Measurements from ENCODE around the gene SEC24D. TPM values are rescaled to one million over a fixed set of nuclear protein-coding genes. Genes with fewer than 3 reads are reported as not detected.

The SEC24D gene
- total RNA-seq, 1 donor from 2014 or later = 91.0 TPM

GRCh38 chr4:118755438-118756226 lies 80.3 kb downstream of the SEC24D start:
- DNase-seq (ENCODE audit: low read depth) = no peak

- DNase-seq (ENCODE audit: low read depth) = no peak
Measured at GRCh38 chr4:118754890-118755289, 81.0 kb downstream of the SEC24D start.

GRCh38 chr4:118753685-118754084 lies 82.2 kb downstream of the SEC24D start:
- DNase-seq (ENCODE audit: low read depth) = no peak

DNA sequence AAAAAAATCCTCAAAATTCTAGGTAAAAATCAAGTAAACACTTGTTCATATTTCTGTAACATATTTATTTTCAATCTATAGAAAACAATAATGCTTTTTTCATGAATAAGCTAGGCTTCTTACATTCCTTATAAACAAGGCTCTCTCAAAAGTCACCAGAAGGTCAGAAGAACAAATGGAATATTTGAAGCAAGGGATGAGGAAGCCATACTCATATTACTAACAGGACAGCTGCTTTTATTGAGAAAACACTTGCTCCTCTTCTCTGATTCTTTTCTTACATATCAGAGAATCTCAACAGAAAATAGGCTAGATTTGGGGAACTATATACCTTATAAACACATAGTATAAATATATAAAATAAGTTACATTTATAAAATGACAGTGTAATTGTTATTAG lies 82.8 kb downstream of the SEC24D start:
- peak; percentile 53 for DNase-seq (ENCODE audit: low read depth)

DNA sequence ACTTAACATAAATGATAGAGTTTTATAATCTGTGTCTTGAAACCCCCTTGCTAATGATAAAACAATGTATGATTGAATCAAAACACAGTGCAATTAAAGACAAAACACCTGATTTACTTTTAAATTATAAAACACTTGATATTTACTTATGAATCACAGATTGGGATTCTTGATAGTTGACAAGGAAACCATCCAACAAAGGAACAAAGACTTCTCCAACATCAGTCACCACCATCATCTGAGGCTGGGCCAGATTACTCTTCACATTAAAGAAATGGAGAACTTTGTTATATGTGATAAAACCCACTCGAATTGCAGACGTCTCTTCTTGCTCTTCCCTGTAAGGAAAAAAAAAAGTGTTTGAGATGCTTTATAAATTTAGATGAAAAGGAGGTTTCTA lies 83.4 kb downstream of the SEC24D start:
- DNase-seq (ENCODE audit: low read depth) = no peak

DNA sequence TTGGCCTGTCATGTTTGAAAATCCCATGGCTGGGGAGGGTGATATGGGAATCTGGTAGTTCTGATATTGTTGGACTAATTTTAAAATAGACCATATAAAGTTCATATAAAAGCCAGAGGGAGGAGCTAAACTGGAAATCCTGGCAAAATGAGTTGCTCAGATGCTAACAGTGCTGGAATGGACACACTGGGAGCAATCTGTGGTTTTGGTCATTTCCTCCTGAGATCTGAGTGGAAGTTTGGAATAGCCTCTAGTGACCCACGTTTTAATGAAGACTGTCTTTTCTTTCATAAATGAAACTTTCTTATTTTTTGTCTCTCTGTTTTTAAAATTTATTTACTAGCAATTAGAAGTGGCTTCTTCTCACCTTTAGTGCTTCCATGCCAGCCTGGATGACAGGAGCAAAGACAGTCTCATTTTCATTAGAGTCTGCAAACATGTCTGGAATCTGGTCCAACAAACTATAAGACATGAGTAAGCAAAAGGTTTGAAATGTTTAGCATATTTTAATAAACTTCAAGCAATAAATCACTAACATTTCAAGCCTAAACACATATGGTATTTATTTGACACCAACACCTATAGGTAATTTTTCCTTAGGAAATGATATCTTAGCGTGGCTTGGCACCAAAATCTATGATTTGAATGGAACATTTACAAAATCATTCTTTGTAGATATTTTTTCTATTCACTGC lies 84.2 kb downstream of the SEC24D start:
- DNase-seq (ENCODE audit: low read depth) = peak; percentile 52

- no peak for DNase-seq (ENCODE audit: low read depth)
Measured at GRCh38 chr4:118749347-118749988, 86.5 kb downstream of the SEC24D start.

DNA sequence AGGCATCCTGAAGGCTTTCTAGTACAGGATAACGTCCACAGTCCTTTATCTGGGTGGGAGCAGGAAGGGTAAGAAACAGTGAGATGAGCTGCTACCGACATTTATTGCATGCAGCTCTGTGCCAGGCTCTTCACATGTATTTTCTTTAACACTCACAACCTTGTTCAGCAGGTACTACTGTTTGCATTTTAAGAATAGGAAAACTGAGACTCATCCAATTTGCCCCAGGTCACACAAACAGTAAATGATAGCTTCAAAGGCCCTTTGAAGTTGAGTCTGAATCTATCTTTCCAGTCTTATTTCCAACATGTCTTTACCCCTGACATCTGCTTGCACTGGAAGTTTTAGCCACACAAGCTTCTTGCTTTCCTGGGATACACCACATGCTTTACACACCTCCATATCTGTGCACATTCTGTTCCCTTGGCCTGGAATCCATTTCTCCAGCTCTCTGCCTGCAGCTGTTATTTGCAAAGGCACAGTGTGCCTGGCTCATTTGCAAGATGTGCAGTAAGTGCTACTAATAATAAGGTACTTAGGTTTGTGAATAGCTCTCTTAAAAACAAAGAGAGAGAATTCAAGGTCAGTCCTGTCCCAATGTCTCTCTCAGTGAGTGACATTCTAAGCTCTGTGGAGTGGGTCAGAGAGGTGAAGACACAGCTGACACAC lies 89.5 kb downstream of the SEC24D start:
- peak; percentile 60 for DNase-seq (ENCODE audit: low read depth)

GRCh38 chr4:118745357-118745756 lies 90.6 kb downstream of the SEC24D start:
- no peak for DNase-seq (ENCODE audit: low read depth)

DNA sequence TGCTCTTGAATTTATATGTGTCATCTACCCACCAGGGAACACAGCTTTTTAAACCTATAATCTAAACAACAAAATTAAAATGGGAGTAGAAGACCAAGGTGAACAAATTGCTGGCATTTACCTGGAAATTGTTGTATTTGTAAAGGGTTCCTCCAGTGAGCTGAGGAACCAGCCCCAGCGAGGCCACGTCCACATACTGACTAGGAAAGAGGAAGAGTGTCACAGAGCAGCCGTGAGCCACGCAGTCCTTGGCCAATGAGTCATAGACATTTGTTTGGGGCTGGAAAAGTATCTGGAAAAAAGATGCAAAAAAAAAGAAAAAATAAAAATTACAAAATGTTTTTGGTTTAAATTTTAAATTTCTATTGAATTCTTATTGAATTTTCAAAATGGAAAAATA lies 92.1 kb downstream of the SEC24D start:
- peak; percentile 31 for DNase-seq (ENCODE audit: low read depth)

- DNase-seq (ENCODE audit: low read depth) = no peak
Measured at GRCh38 chr4:118742050-118742449, 93.9 kb downstream of the SEC24D start.

GRCh38 chr4:118741301-118741855 lies 94.5 kb downstream of the SEC24D start:
- no peak for DNase-seq (ENCODE audit: low read depth)

GRCh38 chr4:118740869-118741268 lies 95.1 kb downstream of the SEC24D start:
- no peak for DNase-seq (ENCODE audit: low read depth)

DNA sequence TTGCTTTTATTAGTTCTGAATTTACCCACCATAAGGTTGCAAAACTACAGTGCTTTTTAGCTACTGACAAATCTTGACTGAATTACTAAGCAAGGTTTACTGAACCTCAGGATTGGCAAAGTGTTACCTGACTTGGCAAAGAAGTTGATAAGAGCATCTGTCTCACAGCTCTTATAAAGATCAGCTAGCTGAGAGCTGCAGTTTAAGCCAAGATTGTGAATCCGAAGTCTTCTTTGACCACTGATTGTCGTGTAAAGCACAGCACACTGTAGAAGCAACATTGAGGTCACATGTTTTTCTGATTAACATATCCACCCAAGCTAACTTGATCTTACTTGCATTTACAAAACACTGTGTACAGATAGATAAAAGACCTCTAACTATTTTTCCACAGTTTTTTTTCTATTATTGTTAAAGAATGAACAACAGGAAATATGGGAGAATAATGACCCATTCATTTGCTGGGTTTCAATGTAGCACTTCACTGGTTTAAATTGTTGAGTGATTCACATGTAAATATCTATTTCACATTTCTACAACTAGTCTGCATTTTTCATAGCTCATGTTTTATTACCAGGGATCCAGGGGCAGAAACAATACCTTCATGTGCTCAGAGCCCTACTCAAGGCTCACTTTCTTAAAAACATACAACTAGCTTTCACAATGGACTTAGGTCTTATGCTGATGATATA lies 96.8 kb downstream of the SEC24D start:
- DNase-seq (ENCODE audit: low read depth) = no peak

GRCh38 chr4:118738090-118738489 lies 97.8 kb downstream of the SEC24D start:
- no peak for DNase-seq (ENCODE audit: low read depth)

- DNase-seq (ENCODE audit: low read depth) = no peak
Measured at GRCh38 chr4:118736900-118737299, 99.0 kb downstream of the SEC24D start.

DNA sequence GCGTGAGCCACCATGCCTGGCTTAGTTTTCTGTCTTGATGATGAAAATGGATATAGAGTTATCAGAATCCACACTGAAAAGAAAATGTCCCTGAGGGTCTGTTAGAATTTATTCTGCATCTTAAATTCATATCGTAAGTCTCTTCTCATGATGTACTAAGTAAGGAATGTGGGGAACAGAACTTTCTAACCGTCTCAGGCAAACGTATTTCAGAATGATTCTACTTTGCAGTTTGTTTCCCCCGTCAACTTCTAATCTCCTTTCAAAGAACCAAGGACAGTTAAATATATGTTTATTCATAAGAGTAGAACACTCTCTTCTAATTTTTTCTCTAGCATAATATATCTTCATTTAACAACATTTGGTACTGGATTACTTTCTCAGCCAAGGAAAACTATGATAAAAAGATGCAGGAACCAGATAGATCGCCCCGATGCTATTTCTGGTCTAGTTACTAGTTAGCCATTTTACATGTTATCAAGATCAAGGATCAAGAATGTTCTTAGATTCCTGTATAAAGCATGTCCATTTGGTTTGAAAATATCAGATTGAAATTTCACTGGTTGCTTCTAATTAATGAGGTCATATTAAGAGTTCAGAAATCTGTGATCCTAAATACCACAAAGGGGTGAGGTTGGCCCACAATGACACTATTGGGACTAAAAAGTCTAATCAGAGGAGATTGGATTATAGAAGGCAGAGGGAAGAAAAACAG lies 101.3 kb downstream of the SEC24D start:
- DNase-seq (ENCODE audit: low read depth) = peak; percentile 25

GRCh38 chr4:118732591-118733330 lies 103.2 kb downstream of the SEC24D start:
- DNase-seq (ENCODE audit: low read depth) = peak; percentile 90

DNA sequence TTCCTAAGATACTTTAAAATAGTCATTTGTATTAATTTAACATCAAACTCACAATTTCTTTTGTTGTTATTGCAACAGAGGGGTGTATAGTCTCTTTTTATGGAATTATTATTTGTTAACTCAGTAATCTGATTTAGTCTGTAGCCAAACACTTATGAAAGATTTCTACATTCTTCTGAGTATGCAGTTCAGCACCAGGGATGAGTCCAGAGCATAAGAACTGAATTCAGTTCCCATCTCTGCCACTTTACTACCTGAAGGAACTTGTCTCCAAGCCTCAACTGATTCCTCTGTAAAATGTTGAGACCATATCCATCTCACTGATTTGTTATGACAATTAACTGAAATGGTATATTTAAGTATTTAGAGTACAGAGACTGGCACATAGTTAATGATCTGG lies 105.2 kb downstream of the SEC24D start:
- no peak for DNase-seq (ENCODE audit: low read depth)

All from myocyte (in vitro differentiated cells).